ENCODE results near the gene SYDE2. TPM values are rescaled to one million over a fixed set of nuclear protein-coding genes. Genes with fewer than 3 reads are reported as not detected.

The SYDE2 gene
- total and polyA plus RNA-seq, 8 donors, result 0.75 to 45.3 (median 14.4) TPM

- 50 to 64% (median 60%) methylated on average over 4 of the region's 4 CpGs for WGBS, 5 donors
- no peaks in the 10 kb centered on the region for H3K36me3 ChIP-seq
- H3K9me3 ChIP-seq, result no peaks in the 10 kb centered on the region
- no peak for TF ChIP-seq POLR2A (IDR thresholded peaks at IDR 0.05)
- TF ChIP-seq CTCF (IDR thresholded peaks at IDR 0.05), result no peak
- no peak for TF ChIP-seq EP300 (IDR thresholded peaks at IDR 0.05)
- no peak for TF ChIP-seq POLR2AphosphoS5 (IDR thresholded peaks at IDR 0.05)
- intact Hi-C loops (cut with DNase I; ENCODE audit: low total_unique reads), result no loop called here
- H3K27me3 ChIP-seq, result no peaks in the 10 kb centered on the region
- no peak overlapping the region for H3K27ac ChIP-seq
- no peak overlapping the region for H3K4me3 ChIP-seq
- peaks cover 0 to 5% (median under 1%) of the 10 kb centered on the region in 4 donors for H3K4me1 ChIP-seq
- peak in 1 of 2 donors; percentile 15 for DNase-seq
These were observed 68.6 kb downstream of the SYDE2 start for GRCh38 chr1:85132078-85132720.

GRCh38 chr1:85128316-85128715 lies 72.5 kb downstream of the SYDE2 start:
- TF ChIP-seq CTCF (IDR thresholded peaks at IDR 0.05) (no peak), POLR2AphosphoS5 (IDR thresholded peaks at IDR 0.05) (no peak), POLR2A (IDR thresholded peaks at IDR 0.05) (no peak), EP300 (IDR thresholded peaks at IDR 0.05) (no peak)
- intact Hi-C loops (cut with DNase I; ENCODE audit: low total_unique reads), result no loop called here
- Histone ChIP-seq H3K9me3 (no peaks in the 10 kb centered on the region), H3K4me1 (peaks cover 0 to 12% (median 3%) of the 10 kb centered on the region in 4 donors), H3K36me3 (no peaks in the 10 kb centered on the region), H3K27me3 (no peaks in the 10 kb centered on the region), H3K4me3 (no peak overlapping the region), H3K27ac (no peak overlapping the region)
- DNase-seq, result no peak
- 36 to 56% (median 40%) methylated on average over 1 of the region's 1 CpG for WGBS, 5 donors

GRCh38 chr1:85125891-85126290 lies 74.9 kb downstream of the SYDE2 start:
- no peaks in the 10 kb centered on the region for H3K27me3 ChIP-seq
- TF ChIP-seq EP300 (IDR thresholded peaks at IDR 0.05) (no peak), CTCF (IDR thresholded peaks at IDR 0.05) (no peak), POLR2AphosphoS5 (IDR thresholded peaks at IDR 0.05) (no peak), POLR2A (IDR thresholded peaks at IDR 0.05) (no peak)
- intact Hi-C loops (cut with DNase I; ENCODE audit: low total_unique reads), result no loop called here
- H3K9me3 ChIP-seq, result no peaks in the 10 kb centered on the region
- DNase-seq, result peak in 1 of 2 donors; percentile 46
- no peak overlapping the region for H3K4me3 ChIP-seq
- no peak overlapping the region for H3K27ac ChIP-seq
- no peaks in the 10 kb centered on the region for H3K36me3 ChIP-seq
- peaks cover 0 to 12% (median 3%) of the 10 kb centered on the region in 4 donors for H3K4me1 ChIP-seq
- 14 to 47% (median 33%) methylated on average over 1 of the region's 1 CpG for WGBS, 5 donors

- H3K9me3 ChIP-seq, result no peaks in the 10 kb centered on the region
- WGBS, 5 donors, result 87 to 95% (median 89%) methylated on average over 5 of the region's 5 CpGs
- intact Hi-C loops (cut with DNase I; ENCODE audit: low total_unique reads), result no loop called here
- no peak for TF ChIP-seq CTCF (IDR thresholded peaks at IDR 0.05)
- TF ChIP-seq POLR2A (IDR thresholded peaks at IDR 0.05), result no peak
- TF ChIP-seq POLR2AphosphoS5 (IDR thresholded peaks at IDR 0.05), result no peak
- no peak for TF ChIP-seq EP300 (IDR thresholded peaks at IDR 0.05)
- H3K4me3 ChIP-seq, result no peak overlapping the region
- no peaks in the 10 kb centered on the region for H3K36me3 ChIP-seq
- H3K27ac ChIP-seq, result no peak overlapping the region
- no peak for DNase-seq
- no peaks in the 10 kb centered on the region for H3K27me3 ChIP-seq
- peaks cover 0 to 12% (median 3%) of the 10 kb centered on the region in 4 donors for H3K4me1 ChIP-seq
These were observed 76.7 kb downstream of the SYDE2 start for GRCh38 chr1:85124091-85124490.

Data from stomach (tissue), 9 donors.